ENCODE results near the gene MSH6.

MSH6 gene

DNA sequence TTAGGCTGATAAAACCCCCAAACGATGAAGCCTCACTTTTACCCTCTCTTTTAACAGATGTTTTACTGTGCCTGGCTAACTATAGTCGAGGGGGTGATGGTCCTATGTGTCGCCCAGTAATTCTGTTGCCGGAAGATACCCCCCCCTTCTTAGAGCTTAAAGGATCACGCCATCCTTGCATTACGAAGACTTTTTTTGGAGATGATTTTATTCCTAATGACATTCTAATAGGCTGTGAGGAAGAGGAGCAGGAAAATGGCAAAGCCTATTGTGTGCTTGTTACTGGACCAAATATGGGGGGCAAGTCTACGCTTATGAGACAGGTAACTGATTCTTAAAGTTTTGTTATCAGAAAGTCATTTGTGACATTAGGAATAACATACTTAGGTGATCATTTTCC is 20.4 kb downstream of the MSH6 start:
- Mint-ChIP-seq H3K4me1 (ENCODE audit: low read depth) (peaks cover 13% of the 10 kb centered on the region), H3K4me3 (no peak overlapping the region)

DNA sequence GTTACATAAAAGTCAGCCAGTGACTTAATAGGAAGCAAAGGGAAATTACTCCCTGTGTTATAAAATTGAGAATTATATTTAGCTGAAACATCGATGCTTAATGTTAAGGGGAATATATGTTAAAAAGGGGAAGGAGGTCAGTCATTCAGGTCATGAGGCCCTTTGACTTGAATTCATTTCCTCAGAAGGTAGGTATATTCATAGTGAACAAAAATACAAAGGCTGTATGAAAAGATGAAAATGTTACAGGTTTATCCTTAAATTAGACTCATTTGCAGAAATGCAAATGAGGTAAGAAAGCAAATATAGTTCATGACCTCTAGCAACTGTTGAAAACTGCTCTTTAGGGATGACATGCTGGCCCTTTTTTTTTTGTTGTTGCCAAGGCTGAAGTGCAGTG is 20.8 kb downstream of the MSH6 start:
- Mint-ChIP-seq H3K36me3 (ENCODE audit: low read depth) (peaks cover 100% of the 10 kb centered on the region), H3K27me3 (no peaks in the 10 kb centered on the region), H3K4me1 (ENCODE audit: low read depth) (peaks cover 14% of the 10 kb centered on the region), H3K9me3 (peaks cover 7% of the 10 kb centered on the region), H3K27ac (no peak overlapping the region), H3K4me3 (no peak overlapping the region)

More for the DNA sequence above, 20.4 kb downstream of the MSH6 start:
- H3K9me3 Mint-ChIP-seq: peaks cover 7% of the 10 kb centered on the region
- H3K27me3 Mint-ChIP-seq: no peaks in the 10 kb centered on the region
- H3K36me3 Mint-ChIP-seq (ENCODE audit: low read depth): peaks cover 100% of the 10 kb centered on the region
- H3K27ac Mint-ChIP-seq: no peak overlapping the region

DNA sequence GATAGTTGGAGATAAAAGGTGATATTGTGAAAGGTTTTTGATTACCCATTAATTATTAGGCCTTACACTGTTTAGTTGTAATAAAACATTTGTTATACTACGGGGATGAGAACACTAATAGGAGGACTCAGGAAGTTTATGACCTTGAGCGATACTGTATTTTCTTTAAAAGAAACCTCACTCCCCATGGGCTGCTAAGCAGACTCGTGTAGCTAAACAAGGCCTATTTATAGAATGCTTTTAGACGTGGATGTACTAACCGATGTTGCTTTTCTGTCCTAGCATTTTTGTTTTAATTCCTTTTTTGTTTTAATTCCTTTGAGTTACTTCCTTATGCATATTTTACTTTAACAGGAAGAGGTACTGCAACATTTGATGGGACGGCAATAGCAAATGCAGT is 22.9 kb downstream of the MSH6 start:
- H3K27ac Mint-ChIP-seq: peak overlapping the region; percentile 41
- no peaks in the 10 kb centered on the region for H3K27me3 Mint-ChIP-seq
- peaks cover 96% of the 10 kb centered on the region for H3K36me3 Mint-ChIP-seq (ENCODE audit: low read depth)
- peaks cover 14% of the 10 kb centered on the region for H3K4me1 Mint-ChIP-seq (ENCODE audit: low read depth)
- H3K4me3 Mint-ChIP-seq: no peak overlapping the region
- peaks cover 7% of the 10 kb centered on the region for H3K9me3 Mint-ChIP-seq

DNA sequence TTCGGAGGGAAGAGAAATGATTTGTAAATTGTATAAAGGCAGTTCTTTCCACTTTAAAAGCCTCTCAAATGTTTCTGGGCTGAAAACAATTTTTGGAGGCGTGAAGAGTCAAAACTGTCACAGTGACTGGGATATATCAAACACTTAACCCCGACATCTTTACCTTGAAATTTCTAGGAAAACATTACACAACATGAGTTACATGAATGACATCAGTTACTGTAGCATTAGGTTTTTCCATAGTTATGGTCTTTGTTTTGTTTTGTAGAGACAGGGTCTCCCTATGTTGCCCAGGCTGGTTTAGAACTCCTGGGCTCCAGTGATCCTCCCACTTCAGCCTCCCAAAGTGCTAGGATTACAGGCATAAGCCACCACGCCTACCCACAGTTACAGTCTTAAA is 25.7 kb downstream of the MSH6 start:
- Mint-ChIP-seq H3K27ac (peak overlapping the region; percentile 12), H3K9me3 (no peaks in the 10 kb centered on the region), H3K4me3 (no peak overlapping the region), H3K4me1 (ENCODE audit: low read depth) (peaks cover 28% of the 10 kb centered on the region), H3K27me3 (no peaks in the 10 kb centered on the region), H3K36me3 (ENCODE audit: low read depth) (peaks cover 92% of the 10 kb centered on the region)

DNA sequence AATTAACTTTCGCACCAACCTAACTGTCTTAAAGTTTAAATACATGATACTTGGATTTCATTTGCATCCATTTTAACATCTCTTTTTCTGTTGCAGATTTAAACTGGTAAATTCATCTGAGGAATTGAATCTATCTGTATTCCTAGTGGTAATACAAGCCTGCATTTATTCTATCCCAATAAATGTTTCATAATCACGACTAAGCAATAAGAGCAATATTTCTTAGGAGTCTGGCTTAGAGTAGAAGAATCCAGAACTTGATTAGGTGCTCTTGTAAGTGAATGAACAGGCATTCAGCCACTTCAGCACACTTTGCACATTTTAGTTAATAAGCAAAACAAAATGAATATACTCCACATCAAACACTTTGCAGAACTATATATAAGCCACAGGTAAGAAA is 27.0 kb downstream of the MSH6 start:
- Mint-ChIP-seq H3K9me3 (no peaks in the 10 kb centered on the region), H3K27me3 (no peaks in the 10 kb centered on the region), H3K4me3 (no peak overlapping the region), H3K36me3 (ENCODE audit: low read depth) (peaks cover 89% of the 10 kb centered on the region), H3K4me1 (ENCODE audit: low read depth) (peaks cover 28% of the 10 kb centered on the region), H3K27ac (no peak overlapping the region)

DNA sequence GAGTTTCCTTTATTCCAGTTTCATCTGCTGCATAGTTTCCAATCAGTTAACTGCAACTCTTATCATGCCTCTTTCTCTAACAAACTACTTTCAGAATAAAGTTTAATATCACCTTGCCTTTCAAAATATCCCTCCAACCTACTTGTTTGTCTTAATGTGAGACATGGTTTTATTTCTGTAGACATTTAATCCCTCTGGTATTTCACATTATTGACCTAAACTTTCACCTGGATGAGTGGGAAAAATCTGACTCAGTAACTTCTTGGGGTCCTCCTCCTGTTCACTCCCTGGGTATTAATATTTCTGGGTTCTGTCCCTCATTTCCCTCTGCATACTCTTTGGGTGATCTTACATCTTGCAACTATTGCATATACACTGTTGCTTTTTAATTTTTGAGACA is 27.9 kb downstream of the MSH6 start:
- no peaks in the 10 kb centered on the region for H3K9me3 Mint-ChIP-seq
- H3K4me3 Mint-ChIP-seq: no peak overlapping the region
- H3K27me3 Mint-ChIP-seq: no peaks in the 10 kb centered on the region
- H3K4me1 Mint-ChIP-seq (ENCODE audit: low read depth): peaks cover 28% of the 10 kb centered on the region
- H3K36me3 Mint-ChIP-seq (ENCODE audit: low read depth): peaks cover 85% of the 10 kb centered on the region
- H3K27ac Mint-ChIP-seq: peak overlapping the region; percentile 63

DNA sequence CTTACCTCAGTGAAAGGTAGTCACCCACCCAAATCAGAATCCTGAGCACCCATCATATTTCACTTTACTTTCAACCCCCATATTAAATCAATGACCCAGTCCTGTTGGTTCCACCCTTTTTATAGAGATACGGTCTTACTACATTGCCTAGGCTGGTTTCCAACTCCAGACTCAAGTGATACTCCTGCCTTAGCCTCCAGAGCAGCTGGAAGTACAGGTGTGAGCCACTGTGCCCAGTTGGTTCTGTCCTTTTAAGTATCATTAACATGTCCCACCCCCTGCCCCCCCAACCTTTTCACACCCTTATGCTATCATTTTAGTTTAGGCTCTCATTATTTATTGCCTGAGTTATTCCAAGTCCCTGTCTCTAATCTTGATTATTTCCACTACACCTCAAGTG is 28.7 kb downstream of the MSH6 start:
- no peaks in the 10 kb centered on the region for H3K9me3 Mint-ChIP-seq
- no peak overlapping the region for H3K4me3 Mint-ChIP-seq
- peaks cover 82% of the 10 kb centered on the region for H3K36me3 Mint-ChIP-seq (ENCODE audit: low read depth)
- no peaks in the 10 kb centered on the region for H3K27me3 Mint-ChIP-seq
- peaks cover 25% of the 10 kb centered on the region for H3K4me1 Mint-ChIP-seq (ENCODE audit: low read depth)
- H3K27ac Mint-ChIP-seq: peak overlapping the region; percentile 61

DNA sequence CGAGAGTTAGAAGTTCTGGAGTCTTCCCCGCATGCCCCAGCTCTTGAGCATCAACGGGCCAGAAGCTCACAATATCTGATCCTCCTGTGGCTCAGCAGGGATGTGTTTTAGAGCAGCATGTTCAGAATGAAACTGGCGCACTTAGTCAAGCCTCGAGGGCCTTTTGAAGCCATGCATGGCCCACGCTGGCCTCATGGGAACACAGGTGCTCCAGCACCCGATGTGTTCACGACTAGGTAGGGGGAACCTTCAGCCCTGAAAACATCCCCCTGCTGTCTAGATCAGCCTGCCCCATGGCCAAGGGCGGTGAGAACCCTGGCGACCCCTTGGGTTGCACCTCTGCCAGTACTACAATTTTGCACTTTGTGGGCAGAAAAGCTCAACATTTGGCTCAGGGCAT is 32.8 kb downstream of the MSH6 start:
- Mint-ChIP-seq H3K36me3 (ENCODE audit: low read depth) (peaks cover 83% of the 10 kb centered on the region), H3K27me3 (no peaks in the 10 kb centered on the region), H3K9me3 (no peaks in the 10 kb centered on the region), H3K4me1 (ENCODE audit: low read depth) (peaks cover 17% of the 10 kb centered on the region), H3K27ac (no peak overlapping the region), H3K4me3 (no peak overlapping the region)

DNA sequence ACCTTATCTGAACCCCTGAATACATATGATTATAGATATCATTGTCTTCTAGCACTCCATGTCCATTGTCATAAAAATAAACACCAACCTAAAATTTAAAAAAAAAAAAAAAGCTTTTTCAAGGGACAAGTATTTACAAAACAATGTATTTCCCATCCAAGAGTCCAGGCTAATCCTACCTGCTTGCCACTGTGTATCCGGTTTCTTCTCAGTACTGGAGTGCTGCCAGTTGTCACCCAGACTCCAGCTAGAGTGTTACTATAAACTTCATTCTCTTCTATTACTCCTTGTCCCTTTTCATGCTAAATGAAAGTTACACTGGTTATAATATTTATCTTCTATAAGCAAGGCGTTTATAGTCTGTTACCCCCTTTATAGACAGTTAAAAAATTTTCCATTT is 35.8 kb downstream of the MSH6 start:
- H3K4me3 Mint-ChIP-seq: no peak overlapping the region
- no peaks in the 10 kb centered on the region for H3K4me1 Mint-ChIP-seq (ENCODE audit: low read depth)
- H3K9me3 Mint-ChIP-seq: no peaks in the 10 kb centered on the region
- H3K36me3 Mint-ChIP-seq (ENCODE audit: low read depth): peaks cover 71% of the 10 kb centered on the region
- H3K27ac Mint-ChIP-seq: no peak overlapping the region
- H3K27me3 Mint-ChIP-seq: no peaks in the 10 kb centered on the region

DNA sequence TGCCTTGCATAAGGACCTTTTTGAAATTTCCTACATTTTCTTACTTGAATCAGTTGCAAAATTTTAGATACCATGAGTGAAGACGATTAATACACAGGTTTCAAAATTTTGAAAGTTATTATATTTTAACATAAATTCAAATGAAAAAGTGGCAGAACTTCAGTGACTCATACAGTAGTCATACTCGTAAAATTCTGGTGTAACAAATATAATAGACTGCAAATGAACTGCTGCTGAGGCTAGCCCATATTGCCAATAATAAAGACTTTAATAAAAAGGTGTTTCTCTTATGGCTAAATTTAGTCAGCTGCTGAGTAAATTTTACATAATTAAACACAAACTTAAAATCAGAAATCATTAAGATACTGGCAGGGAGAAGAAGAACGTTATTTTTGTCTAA is 36.9 kb downstream of the MSH6 start:
- H3K4me3 Mint-ChIP-seq: no peak overlapping the region
- H3K9me3 Mint-ChIP-seq: no peaks in the 10 kb centered on the region
- H3K27ac Mint-ChIP-seq: no peak overlapping the region
- no peaks in the 10 kb centered on the region for H3K27me3 Mint-ChIP-seq
- H3K4me1 Mint-ChIP-seq (ENCODE audit: low read depth): no peaks in the 10 kb centered on the region
- H3K36me3 Mint-ChIP-seq (ENCODE audit: low read depth): peaks cover 74% of the 10 kb centered on the region

DNA sequence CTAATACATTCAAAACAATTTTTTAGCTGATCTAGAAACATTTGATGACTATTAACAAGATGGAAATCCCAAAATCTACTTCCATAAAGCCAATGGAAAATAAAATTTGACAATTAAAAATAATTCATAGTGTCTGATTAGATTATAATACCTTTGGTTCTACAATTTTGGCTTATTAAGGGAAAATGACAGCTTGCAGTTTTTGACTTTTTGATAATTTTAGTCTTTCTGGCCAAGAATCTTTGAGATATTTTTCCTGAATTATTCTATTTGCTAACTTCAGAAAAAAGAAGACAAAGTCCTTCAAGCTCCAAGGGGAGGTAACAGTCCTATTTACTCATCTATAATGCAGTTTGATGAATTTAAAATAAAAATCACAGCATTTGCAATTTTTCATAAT is 39.6 kb downstream of the MSH6 start:
- Mint-ChIP-seq H3K4me3 (no peak overlapping the region), H3K27ac (no peak overlapping the region), H3K9me3 (no peaks in the 10 kb centered on the region), H3K36me3 (ENCODE audit: low read depth) (peaks cover 69% of the 10 kb centered on the region), H3K4me1 (ENCODE audit: low read depth) (no peaks in the 10 kb centered on the region), H3K27me3 (no peaks in the 10 kb centered on the region)

DNA sequence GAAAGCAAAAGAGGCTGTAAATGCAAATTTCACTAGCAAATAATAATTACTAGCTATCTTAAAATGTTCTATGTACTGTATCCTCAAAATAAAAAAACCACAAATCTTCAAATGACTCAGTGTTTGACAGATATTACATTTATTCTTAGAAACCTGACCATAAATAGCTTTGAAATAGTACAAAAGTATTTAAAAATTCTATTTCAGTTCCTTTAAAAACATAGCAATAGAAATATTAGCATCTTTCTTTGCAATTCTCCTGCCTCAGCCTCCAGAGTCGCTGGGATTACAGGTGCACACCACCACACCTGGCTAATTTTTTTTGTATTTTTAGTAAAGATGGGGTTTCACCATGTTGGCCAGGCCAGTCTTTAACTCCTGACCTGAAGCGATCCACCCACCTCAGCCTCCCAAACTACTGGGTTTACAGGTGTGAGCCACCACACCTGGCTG is 50.6 kb downstream of the MSH6 start:
- no peaks in the 10 kb centered on the region for H3K9me3 Mint-ChIP-seq
- no peak overlapping the region for H3K4me3 Mint-ChIP-seq
- peaks cover 4% of the 10 kb centered on the region for H3K4me1 Mint-ChIP-seq (ENCODE audit: low read depth)
- no peak overlapping the region for H3K27ac Mint-ChIP-seq
- peaks cover 57% of the 10 kb centered on the region for H3K36me3 Mint-ChIP-seq (ENCODE audit: low read depth)
- H3K27me3 Mint-ChIP-seq: no peaks in the 10 kb centered on the region

DNA sequence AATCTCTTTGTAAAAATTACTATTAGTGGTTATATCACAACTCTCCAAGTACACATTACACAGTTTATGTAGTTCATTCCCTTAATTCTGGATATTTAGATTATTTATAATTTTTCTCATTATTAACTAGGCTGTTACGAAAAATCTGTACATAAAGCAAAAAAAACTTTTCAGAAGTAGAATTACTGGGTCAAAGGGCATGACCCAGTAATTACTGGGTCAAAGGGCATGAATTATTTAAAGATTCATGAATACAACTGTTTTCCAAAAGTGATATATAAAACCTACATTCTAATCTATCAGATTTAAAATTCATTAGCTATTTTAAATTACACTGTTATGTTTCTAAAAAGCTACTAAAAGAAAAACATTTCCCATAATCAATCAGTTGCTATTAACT is 55.3 kb downstream of the MSH6 start:
- no peaks in the 10 kb centered on the region for H3K27me3 Mint-ChIP-seq
- peaks cover 44% of the 10 kb centered on the region for H3K36me3 Mint-ChIP-seq (ENCODE audit: low read depth)
- no peak overlapping the region for H3K4me3 Mint-ChIP-seq
- no peaks in the 10 kb centered on the region for H3K9me3 Mint-ChIP-seq
- H3K4me1 Mint-ChIP-seq (ENCODE audit: low read depth): peaks cover 15% of the 10 kb centered on the region
- no peak overlapping the region for H3K27ac Mint-ChIP-seq

DNA sequence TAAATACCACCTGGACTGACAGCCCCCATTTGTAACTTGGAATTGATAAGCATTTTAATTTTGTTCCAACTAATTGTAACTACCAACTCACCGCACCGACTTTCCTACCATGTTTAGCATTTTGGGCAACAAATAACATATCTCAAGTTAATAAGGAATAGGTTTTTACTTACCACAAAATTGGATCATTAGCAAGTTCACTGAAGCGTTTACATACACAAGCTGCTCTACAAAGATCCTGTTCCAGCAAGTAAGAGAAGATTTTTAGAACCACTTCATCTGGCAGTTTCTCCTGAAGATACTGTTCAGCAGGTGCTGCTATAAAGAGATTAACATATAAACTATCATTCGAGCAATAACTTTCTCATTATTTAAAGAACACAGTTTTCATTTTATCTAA is 55.7 kb downstream of the MSH6 start:
- Mint-ChIP-seq H3K27ac (no peak overlapping the region), H3K36me3 (ENCODE audit: low read depth) (peaks cover 44% of the 10 kb centered on the region), H3K4me1 (ENCODE audit: low read depth) (peaks cover 19% of the 10 kb centered on the region), H3K9me3 (no peaks in the 10 kb centered on the region), H3K27me3 (no peaks in the 10 kb centered on the region), H3K4me3 (no peak overlapping the region)

DNA sequence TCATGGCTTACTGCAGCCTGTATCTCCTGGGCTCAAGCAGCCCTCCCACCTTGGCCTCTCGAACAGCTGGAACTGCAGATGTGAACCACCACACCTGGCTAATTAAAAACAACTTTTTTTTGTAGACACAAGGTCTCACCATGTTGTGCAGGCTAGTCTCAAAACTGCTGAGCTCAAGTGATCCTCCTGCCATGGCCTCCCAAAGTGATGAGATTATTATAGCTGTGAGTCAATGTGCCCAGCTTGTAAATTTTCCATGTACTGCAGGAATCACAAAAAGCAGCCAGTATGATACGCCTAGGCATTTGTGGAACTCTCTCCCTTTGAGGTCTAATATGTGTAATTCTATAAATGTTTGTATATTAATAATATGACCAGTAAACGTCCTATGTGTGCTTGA is 59.9 kb downstream of the MSH6 start:
- no peaks in the 10 kb centered on the region for H3K9me3 Mint-ChIP-seq
- H3K4me1 Mint-ChIP-seq (ENCODE audit: low read depth): peaks cover 31% of the 10 kb centered on the region
- H3K36me3 Mint-ChIP-seq (ENCODE audit: low read depth): peaks cover 22% of the 10 kb centered on the region
- H3K27me3 Mint-ChIP-seq: no peaks in the 10 kb centered on the region
- peak overlapping the region; percentile 65 for H3K27ac Mint-ChIP-seq
- H3K4me3 Mint-ChIP-seq: no peak overlapping the region

DNA sequence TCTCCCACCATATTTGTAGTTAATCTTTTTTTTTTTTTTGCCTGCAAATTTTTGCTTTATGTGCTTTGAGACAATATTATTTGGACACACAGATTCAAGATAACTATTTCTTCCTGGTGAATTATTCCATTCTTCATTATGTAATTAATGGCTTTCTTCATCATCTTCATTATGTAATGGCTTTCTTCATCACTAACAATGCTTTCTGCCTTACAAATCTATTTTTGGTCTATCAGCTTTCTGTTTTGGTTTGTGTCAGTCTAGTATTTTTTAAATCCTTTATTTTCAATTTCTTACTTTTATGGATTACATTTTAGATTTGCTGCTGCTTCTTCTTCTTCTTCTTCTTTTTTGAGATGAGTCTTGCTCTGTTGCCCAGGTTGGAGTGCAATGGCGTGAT is 60.5 kb downstream of the MSH6 start:
- Mint-ChIP-seq H3K4me3 (no peak overlapping the region), H3K36me3 (ENCODE audit: low read depth) (peaks cover 20% of the 10 kb centered on the region), H3K27ac (peak overlapping the region; percentile 13), H3K27me3 (no peaks in the 10 kb centered on the region), H3K9me3 (no peaks in the 10 kb centered on the region), H3K4me1 (ENCODE audit: low read depth) (peaks cover 31% of the 10 kb centered on the region)
